Right atrium auricular region (tissue), 2 donors: ENCODE data around the gene RIN1. TPM values are rescaled to one million over a fixed set of nuclear protein-coding genes. Genes with fewer than 3 reads are reported as not detected.
A peak's percentile ranks its signal among the peaks of the same experiment; 100 is the strongest.

ENCODE experiments used
- DNase-seq: peaks from one replicate; pipeline ENCODE4 v3.0.0-alpha.2; 2019; ENCODE audit warnings: low spot score
- H3K27ac ChIP-seq, 2 donors: fragments of 200-600 bp; sonication (generic); 1 replicate in 1 of 2; 2 replicates in 1 of 2; pipeline ENCODE4 v1.5.1; 2016 to 2019
- H3K27me3 ChIP-seq, 2 donors: fragments of 200-600 bp; sonication (generic); one replicate each; pipeline versions ENCODE4 v1.5.1 to v1.6.0; 2017 to 2019
- H3K36me3 ChIP-seq: fragments of 200-600 bp; sonication (generic); one replicate; pipeline ENCODE4 v1.5.1; 2016
- H3K4me1 ChIP-seq, 2 donors: fragments of 200-600 bp; sonication (generic); one replicate each; pipeline versions ENCODE4 v1.5.1 to v1.6.0; 2017 to 2019
- H3K4me3 ChIP-seq, 2 donors: fragments of 200-600 bp; sonication (generic); 1 replicate in 1 of 2; 2 replicates in 1 of 2; pipeline ENCODE4 v1.5.1; 2017 to 2019; ENCODE audit warnings: mild to moderate bottlenecking in 1 of 2, moderate library complexity in 1 of 2
- H3K9me3 ChIP-seq, 2 donors: fragments of 200-600 bp; sonication (generic); one replicate each; pipeline ENCODE4 v1.5.1; 2019
- CTCF ChIP-seq, 2 donors: fragments of 200-600 bp; sonication (generic); IDR thresholded peaks; one replicate each; pipeline ENCODE4 v1.5.1; 2019; ENCODE audit warnings: antibody characterized with exemption in 2 of 2
- total RNA-seq, 2 donors: library from RNA; depleted of rRNA; stranded (reverse); fragments of >200 nt; gene quantifications; one replicate each; pipeline ENCODE4 v1.1.0, GENCODE V29; 2016

RIN1 gene
- total RNA-seq, 2 donors from 2014 or later, result 1.0 to 5.9 TPM

- H3K27ac ChIP-seq, result no peak overlapping the region
- H3K4me1 ChIP-seq, result peaks cover 0 to 48% of the 10 kb centered on the region in 2 donors
- H3K27me3 ChIP-seq, result no peaks in the 10 kb centered on the region
- no peak for TF ChIP-seq CTCF (IDR thresholded peaks at IDR 0.05)
- no peaks in the 10 kb centered on the region for H3K9me3 ChIP-seq
- peaks cover 8% of the 10 kb centered on the region for H3K36me3 ChIP-seq
- no peak for DNase-seq
- no peak overlapping the region for H3K4me3 ChIP-seq
These were observed 52.7 kb downstream of the RIN1 start for GRCh38 chr11:66283461-66284105.

GRCh38 chr11:66282468-66283455 is 53.5 kb downstream of the RIN1 start:
- Histone ChIP-seq H3K27me3 (no peaks in the 10 kb centered on the region), H3K4me3 (no peak overlapping the region), H3K4me1 (peaks cover 0 to 45% of the 10 kb centered on the region in 2 donors), H3K36me3 (peaks cover 8% of the 10 kb centered on the region), H3K27ac (no peak overlapping the region), H3K9me3 (no peaks in the 10 kb centered on the region)
- DNase-seq, result peak; percentile 96
- peak; percentile 98 to 99 for TF ChIP-seq CTCF (IDR thresholded peaks at IDR 0.05)

Other genes with a start within 250 kb of the RIN1 start
- 10 to 100 TPM; 17.7 to 29.6 TPM for gene KLC2, start 78.7 kb downstream of the RIN1 start, total RNA-seq
- gene RAB1B, start 67.8 kb downstream of the RIN1 start, total RNA-seq, result 100 to 1,000 TPM in 1 of 2 donors, 10 to 100 TPM in 1; 95.6 to 115 TPM
- not detected for gene CNIH2, start 58.3 kb downstream of the RIN1 start, total RNA-seq
- gene YIF1A, start 47.3 kb downstream of the RIN1 start, total RNA-seq, result 100 to 1,000 TPM in 1 of 2 donors, 10 to 100 TPM in 1; 68.1 to 100 TPM
- 1 to 10 TPM; 1.4 to 5.5 TPM for gene TMEM151A, start 44.5 kb downstream of the RIN1 start, total RNA-seq
- 10 to 100 TPM in 1 of 2 donors, 1 to 10 TPM in 1; 7.6 to 10.7 TPM for gene CD248, start 19.4 kb downstream of the RIN1 start, total RNA-seq
- gene BRMS1, start 8.7 kb upstream of the RIN1 start, total RNA-seq, result 10 to 100 TPM; 19.2 to 33.3 TPM
- 10 to 100 TPM; 61.1 to 64.3 TPM for gene B4GAT1, start 11.2 kb upstream of the RIN1 start, total RNA-seq
- 10 to 100 TPM; 16.9 to 19.9 TPM for gene SLC29A2, start 35.3 kb upstream of the RIN1 start, total RNA-seq
- under 1 TPM in 1 of 2 donors, not detected in 1; 0.19 TPM for gene NPAS4, start 84.6 kb upstream of the RIN1 start, total RNA-seq
- 10 to 100 TPM; 33.1 to 54.4 TPM for gene MRPL11, start 102.4 kb upstream of the RIN1 start, total RNA-seq
- gene PELI3, start 130.5 kb upstream of the RIN1 start, total RNA-seq, result 10 to 100 TPM; 12.7 to 20.7 TPM
- gene DPP3, start 144.0 kb upstream of the RIN1 start, total RNA-seq, result 10 to 100 TPM in 1 of 2 donors, 1 to 10 TPM in 1; 8.2 to 11.1 TPM
- gene BBS1, start 174.2 kb upstream of the RIN1 start, total RNA-seq, result 10 to 100 TPM; 37.0 to 38.7 TPM
- gene ZDHHC24, start 209.6 kb upstream of the RIN1 start, total RNA-seq, result 10 to 100 TPM; 10.9 to 16.5 TPM
- not detected for gene ACTN3, start 210.5 kb upstream of the RIN1 start, total RNA-seq
- 100 to 1,000 TPM in 1 of 2 donors, 10 to 100 TPM in 1; 79.1 to 124 TPM for gene CTSF, start 232.2 kb upstream of the RIN1 start, total RNA-seq